SK-N-SH (cell line): ENCODE results near the gene ZDHHC5.

Source experiments
- CTCF ChIP-seq: fragments of 200-600 bp; sonication (generic); IDR thresholded peaks from 2 replicates; pipeline ENCODE4 v1.6.1; 2017; ENCODE audit warnings: antibody characterized with exemption, mild to moderate bottlenecking, moderate library complexity
- MXI1 ChIP-seq: IDR thresholded peaks from 2 replicates; pipeline ENCODE4 v1.6.1; 2012; ENCODE audit warnings: mild to moderate bottlenecking, low read depth, low read length, improper control_type of control experiment
- POLR2AphosphoS5 ChIP-seq: IDR thresholded peaks from 2 replicates; pipeline ENCODE4 v1.6.1; 2012; ENCODE audit warnings: low read depth, low read length
- RAD21 ChIP-seq: IDR thresholded peaks from 2 replicates; pipeline ENCODE4 v1.6.1; 2012; ENCODE audit warnings: mild to moderate bottlenecking, low read length

- TF ChIP-seq CTCF (no peak), POLR2AphosphoS5 (no peak), MXI1 (no peak), RAD21 (no peak)
Measured at GRCh38 chr11:57624864-57625263, 43.0 kb upstream of the ZDHHC5 start.
